ENCODE data around the gene IFT88.

Gene IFT88

GRCh38 chr13:20702530-20702914 is 135.6 kb downstream of the IFT88 start:
- Histone ChIP-seq H2AFZ (ENCODE audit: low read length, unreplicated experiment) (peak overlapping the region; percentile 76), H3K4me3 (ENCODE audit: low read depth, low read length) (peak overlapping the region; percentile 95), H3K27me3 (ENCODE audit: insufficient read depth, low read length) (no peaks in the 10 kb centered on the region), H3K79me2 (ENCODE audit: control insufficient read depth, insufficient read depth, low read length, unreplicated experiment) (no peaks in the 10 kb centered on the region), H3K27ac (ENCODE audit: low read depth, low read length) (no peak overlapping the region), H3K36me3 (ENCODE audit: insufficient read depth, low read length) (no peaks in the 10 kb centered on the region), H3K4me1 (ENCODE audit: control insufficient read depth, insufficient read depth, low read length, unreplicated experiment) (no peaks in the 10 kb centered on the region)

DNA sequence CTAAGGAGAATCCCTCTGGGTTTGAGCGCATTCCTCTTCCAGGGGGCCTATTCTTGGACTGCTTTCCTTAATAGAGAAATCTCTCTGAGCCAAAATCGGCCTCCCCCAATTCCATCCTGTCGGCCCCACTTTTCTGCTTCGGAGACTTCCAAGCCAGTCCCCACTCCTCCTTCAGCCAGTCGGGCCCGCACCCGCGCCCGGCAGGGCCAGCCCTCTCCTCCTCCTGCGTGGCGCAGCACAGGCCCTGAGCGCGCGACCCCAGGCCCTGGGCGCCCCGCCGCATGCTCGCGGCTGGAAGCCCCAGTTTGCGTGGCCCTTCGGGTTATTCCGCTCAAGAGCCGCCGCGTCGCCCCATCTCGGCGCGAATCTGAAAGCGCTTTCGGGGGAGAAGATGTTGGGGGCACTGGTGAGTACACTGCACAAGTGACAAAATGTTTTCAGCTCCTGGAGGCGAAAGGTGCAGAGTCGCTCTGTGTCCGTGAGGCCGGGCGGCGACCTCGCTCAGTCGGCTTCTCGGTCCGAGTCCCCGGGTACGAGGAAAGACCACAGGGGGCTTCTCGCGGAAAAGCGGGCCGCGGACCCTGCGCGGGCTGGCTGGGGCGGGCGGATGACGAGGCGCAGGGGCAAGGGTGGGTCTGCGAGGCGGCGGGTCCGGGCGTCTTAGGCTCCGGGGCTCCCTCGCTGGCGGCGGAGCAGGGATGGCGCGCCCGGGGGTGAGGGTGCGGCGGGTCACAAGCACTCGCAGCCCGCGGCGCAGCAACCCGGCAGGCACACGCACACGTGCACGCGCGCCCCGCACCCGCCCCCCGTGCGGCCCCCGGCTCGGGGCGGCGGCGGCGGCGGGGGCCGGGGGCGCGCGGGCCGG is 136.2 kb downstream of the IFT88 start, which contains the start of gene IL17D:
TSS of gene IL17D (plus strand) at position 785 of the 865 bp plus-strand sequence. CDS start 303 bp downstream, outside the sequence.
- H3K27ac ChIP-seq (ENCODE audit: low read depth, low read length) = no peak within 1 kb of the TSS
- H2AFZ ChIP-seq (ENCODE audit: low read length, unreplicated experiment) = peak within 1 kb of the TSS; percentile 76

GRCh38 chr13:20703780-20704458 is 137.0 kb downstream of the IFT88 start:
- no peaks in the 10 kb centered on the region for H3K79me2 ChIP-seq (ENCODE audit: control insufficient read depth, insufficient read depth, low read length, unreplicated experiment)
- no peak overlapping the region for H3K27ac ChIP-seq (ENCODE audit: low read depth, low read length)
- no peaks in the 10 kb centered on the region for H3K36me3 ChIP-seq (ENCODE audit: insufficient read depth, low read length)
- H3K4me3 ChIP-seq (ENCODE audit: low read depth, low read length) = peak overlapping the region; percentile 74
- peak overlapping the region; percentile 34 for H2AFZ ChIP-seq (ENCODE audit: low read length, unreplicated experiment)
- H3K4me1 ChIP-seq (ENCODE audit: control insufficient read depth, insufficient read depth, low read length, unreplicated experiment) = peaks cover 6% of the 10 kb centered on the region
- H3K27me3 ChIP-seq (ENCODE audit: insufficient read depth, low read length) = no peaks in the 10 kb centered on the region

More for the DNA sequence above, 136.2 kb downstream of the IFT88 start, which contains the start of gene IL17D:
- Histone ChIP-seq H3K4me1 (ENCODE audit: control insufficient read depth, insufficient read depth, low read length, unreplicated experiment) (peaks cover 1% of the 10 kb centered on the region), H3K4me3 (ENCODE audit: low read depth, low read length) (peak within 1 kb of the TSS; percentile 95), H3K27me3 (ENCODE audit: insufficient read depth, low read length) (no peaks in the 10 kb centered on the region), H3K36me3 (ENCODE audit: insufficient read depth, low read length) (no peaks in the 10 kb centered on the region), H3K79me2 (ENCODE audit: control insufficient read depth, insufficient read depth, low read length, unreplicated experiment) (no peaks in the 10 kb centered on the region)

DNA sequence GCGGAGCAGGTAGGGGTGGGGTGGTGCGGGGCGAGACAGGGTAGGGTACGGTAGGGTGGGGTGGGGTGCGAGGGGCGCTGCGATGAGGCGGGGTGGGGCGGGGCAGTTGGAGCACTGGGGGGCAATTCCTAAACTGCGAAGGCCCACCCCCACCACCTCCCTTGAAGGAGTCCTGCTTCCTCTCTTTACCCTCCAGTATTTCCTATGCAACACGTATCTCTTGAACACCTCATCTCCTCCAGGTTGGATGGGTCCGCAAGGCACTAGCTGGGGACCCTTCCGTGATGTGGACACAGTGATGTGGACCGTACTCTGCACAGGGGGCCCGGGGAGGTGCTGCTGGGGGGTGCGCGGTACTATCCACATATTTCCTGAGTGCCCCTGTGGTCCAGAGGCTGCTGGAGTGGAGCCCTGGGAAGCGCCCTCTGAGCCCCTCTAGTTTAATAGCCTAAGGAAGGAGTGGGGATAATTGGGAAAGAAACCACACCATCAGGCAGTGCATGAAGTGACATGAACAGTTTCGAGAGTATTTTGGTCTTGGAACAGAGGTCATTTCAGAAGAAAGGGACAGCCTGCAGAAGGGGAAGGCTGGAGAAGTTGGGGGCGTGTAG is 137.6 kb downstream of the IFT88 start:
- no peaks in the 10 kb centered on the region for H3K79me2 ChIP-seq (ENCODE audit: control insufficient read depth, insufficient read depth, low read length, unreplicated experiment)
- H3K36me3 ChIP-seq (ENCODE audit: insufficient read depth, low read length) = no peaks in the 10 kb centered on the region
- peaks cover 12% of the 10 kb centered on the region for H3K4me1 ChIP-seq (ENCODE audit: control insufficient read depth, insufficient read depth, low read length, unreplicated experiment)
- no peaks in the 10 kb centered on the region for H3K27me3 ChIP-seq (ENCODE audit: insufficient read depth, low read length)
- H3K4me3 ChIP-seq (ENCODE audit: low read depth, low read length) = no peak overlapping the region; the same call in 1 of the 2 replicates
- no peak overlapping the region for H2AFZ ChIP-seq (ENCODE audit: low read length, unreplicated experiment)
- no peak overlapping the region for H3K27ac ChIP-seq (ENCODE audit: low read depth, low read length)

DNA sequence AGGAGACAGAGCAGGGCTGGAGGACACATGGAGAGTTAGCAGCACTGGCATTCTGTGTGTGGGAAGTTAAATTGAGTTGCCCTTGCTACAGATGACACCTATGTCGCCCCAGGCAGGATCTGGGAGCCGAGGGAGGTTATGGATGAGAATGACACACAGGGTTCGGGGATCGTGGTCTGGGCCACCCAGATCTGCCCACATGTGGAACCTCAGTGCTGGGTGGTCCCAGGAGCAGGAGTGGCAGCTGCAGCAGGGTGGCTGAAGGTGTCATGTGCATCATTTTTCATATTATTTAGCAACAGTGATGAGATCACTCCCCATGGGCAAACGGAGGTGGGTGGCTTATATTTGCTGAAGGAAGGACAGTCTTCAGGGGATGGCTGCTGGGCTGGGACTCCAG is 139.7 kb downstream of the IFT88 start:
- Histone ChIP-seq H3K27me3 (ENCODE audit: insufficient read depth, low read length) (no peaks in the 10 kb centered on the region), H3K27ac (ENCODE audit: low read depth, low read length) (no peak overlapping the region)

DNA sequence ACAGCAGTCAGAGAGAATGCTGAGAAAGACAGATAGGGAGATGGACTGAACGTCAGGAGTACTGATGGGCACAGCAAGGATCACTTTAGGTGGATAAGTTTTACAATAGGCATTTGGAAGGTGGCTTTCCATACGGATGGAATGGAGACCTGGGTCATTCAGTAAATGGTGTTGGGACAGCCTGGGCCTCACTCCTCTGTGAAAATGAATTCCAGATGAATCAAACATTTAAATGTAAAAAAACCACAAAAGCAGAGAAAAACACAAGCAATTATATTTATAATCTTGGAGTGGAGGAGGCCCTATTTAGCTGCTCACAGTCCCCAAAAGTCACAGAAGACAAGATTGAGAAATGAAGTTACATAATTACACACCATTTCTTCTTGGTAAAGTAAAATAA is 141.3 kb downstream of the IFT88 start:
- H3K4me3 ChIP-seq (ENCODE audit: low read depth, low read length) = no peak overlapping the region
- H3K27ac ChIP-seq (ENCODE audit: low read depth, low read length) = peak overlapping the region; percentile 77
- no peaks in the 10 kb centered on the region for H3K36me3 ChIP-seq (ENCODE audit: insufficient read depth, low read length)
- no peaks in the 10 kb centered on the region for H3K27me3 ChIP-seq (ENCODE audit: insufficient read depth, low read length)
- no peaks in the 10 kb centered on the region for H3K79me2 ChIP-seq (ENCODE audit: control insufficient read depth, insufficient read depth, low read length, unreplicated experiment)
- H2AFZ ChIP-seq (ENCODE audit: low read length, unreplicated experiment) = no peak overlapping the region
- H3K4me1 ChIP-seq (ENCODE audit: control insufficient read depth, insufficient read depth, low read length, unreplicated experiment) = peaks cover 27% of the 10 kb centered on the region

More for the DNA sequence above, 139.7 kb downstream of the IFT88 start:
- Histone ChIP-seq H2AFZ (ENCODE audit: low read length, unreplicated experiment) (no peak overlapping the region), H3K36me3 (ENCODE audit: insufficient read depth, low read length) (no peaks in the 10 kb centered on the region), H3K79me2 (ENCODE audit: control insufficient read depth, insufficient read depth, low read length, unreplicated experiment) (no peaks in the 10 kb centered on the region), H3K4me3 (ENCODE audit: low read depth, low read length) (no peak overlapping the region), H3K4me1 (ENCODE audit: control insufficient read depth, insufficient read depth, low read length, unreplicated experiment) (peaks cover 23% of the 10 kb centered on the region)

DNA sequence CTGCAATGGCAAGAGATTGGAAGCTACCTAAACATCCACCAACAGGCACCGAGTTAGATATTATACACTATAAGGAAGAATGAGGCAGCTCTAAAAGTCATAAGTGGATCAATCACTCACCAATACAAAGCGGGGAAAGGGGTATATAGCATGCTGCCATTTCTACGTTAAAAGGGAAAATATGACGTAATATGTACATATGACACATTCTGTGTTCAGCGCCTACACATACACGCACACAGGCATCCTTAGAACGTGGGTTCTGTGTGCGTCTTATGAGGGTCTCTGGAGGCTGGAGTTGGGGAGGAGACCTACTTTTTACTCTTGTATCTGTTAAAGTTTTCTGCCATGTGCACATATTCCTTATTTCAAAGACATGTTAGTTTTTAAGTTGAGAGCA is 142.4 kb downstream of the IFT88 start:
- H3K4me3 ChIP-seq (ENCODE audit: low read depth, low read length) = peak overlapping the region; percentile 23; the same call in 1 of the 2 replicates
- H3K27me3 ChIP-seq (ENCODE audit: insufficient read depth, low read length) = no peaks in the 10 kb centered on the region
- H2AFZ ChIP-seq (ENCODE audit: low read length, unreplicated experiment) = peak overlapping the region; percentile 83
- H3K4me1 ChIP-seq (ENCODE audit: control insufficient read depth, insufficient read depth, low read length, unreplicated experiment) = peaks cover 39% of the 10 kb centered on the region
- H3K36me3 ChIP-seq (ENCODE audit: insufficient read depth, low read length) = no peaks in the 10 kb centered on the region
- H3K79me2 ChIP-seq (ENCODE audit: control insufficient read depth, insufficient read depth, low read length, unreplicated experiment) = no peaks in the 10 kb centered on the region
- peak overlapping the region; percentile 92 for H3K27ac ChIP-seq (ENCODE audit: low read depth, low read length)

- no peaks in the 10 kb centered on the region for H3K36me3 ChIP-seq (ENCODE audit: insufficient read depth, low read length)
- no peaks in the 10 kb centered on the region for H3K79me2 ChIP-seq (ENCODE audit: control insufficient read depth, insufficient read depth, low read length, unreplicated experiment)
- H2AFZ ChIP-seq (ENCODE audit: low read length, unreplicated experiment) = peak overlapping the region; percentile 50
- H3K27me3 ChIP-seq (ENCODE audit: insufficient read depth, low read length) = no peaks in the 10 kb centered on the region
- peak overlapping the region; percentile 92 for H3K27ac ChIP-seq (ENCODE audit: low read depth, low read length)
- H3K4me1 ChIP-seq (ENCODE audit: control insufficient read depth, insufficient read depth, low read length, unreplicated experiment) = peaks cover 43% of the 10 kb centered on the region
- 0 out of 2 replicates have a peak overlapping the region, but pooled peaks have one; percentile 23 for H3K4me3 ChIP-seq (ENCODE audit: low read depth, low read length)
These were observed 142.8 kb downstream of the IFT88 start for GRCh38 chr13:20709782-20710181.

- Histone ChIP-seq H3K36me3 (ENCODE audit: insufficient read depth, low read length) (no peaks in the 10 kb centered on the region), H2AFZ (ENCODE audit: low read length, unreplicated experiment) (no peak overlapping the region), H3K27me3 (ENCODE audit: insufficient read depth, low read length) (no peaks in the 10 kb centered on the region), H3K4me3 (ENCODE audit: low read depth, low read length) (no peak overlapping the region), H3K4me1 (ENCODE audit: control insufficient read depth, insufficient read depth, low read length, unreplicated experiment) (peaks cover 50% of the 10 kb centered on the region), H3K27ac (ENCODE audit: low read depth, low read length) (no peak overlapping the region), H3K79me2 (ENCODE audit: control insufficient read depth, insufficient read depth, low read length, unreplicated experiment) (no peaks in the 10 kb centered on the region)
These were observed 144.5 kb downstream of the IFT88 start for GRCh38 chr13:20711301-20712044.

DNA sequence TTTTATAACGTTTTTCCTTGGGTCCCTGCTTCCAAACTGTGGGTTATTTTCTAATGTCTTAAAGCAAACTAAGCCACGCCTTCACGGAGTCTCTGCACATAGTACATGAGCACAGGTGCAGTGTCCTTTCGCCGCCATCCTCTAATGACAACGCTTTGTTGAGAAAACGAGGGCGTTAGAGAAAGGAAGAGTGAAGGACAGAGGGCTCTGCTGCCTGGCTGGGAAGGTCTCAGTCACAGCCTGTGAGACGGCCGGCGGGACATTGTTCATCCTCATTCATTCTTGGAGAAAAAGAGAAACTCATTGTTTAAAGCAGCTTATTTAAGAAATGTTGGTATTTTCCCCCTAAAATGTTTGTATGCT is 146.0 kb downstream of the IFT88 start:
- Histone ChIP-seq H3K79me2 (ENCODE audit: control insufficient read depth, insufficient read depth, low read length, unreplicated experiment) (no peaks in the 10 kb centered on the region), H3K36me3 (ENCODE audit: insufficient read depth, low read length) (no peaks in the 10 kb centered on the region), H3K27me3 (ENCODE audit: insufficient read depth, low read length) (no peaks in the 10 kb centered on the region), H3K27ac (ENCODE audit: low read depth, low read length) (peak overlapping the region; percentile 87), H3K4me3 (ENCODE audit: low read depth, low read length) (peak overlapping the region; percentile 58), H2AFZ (ENCODE audit: low read length, unreplicated experiment) (peak overlapping the region; percentile 74), H3K4me1 (ENCODE audit: control insufficient read depth, insufficient read depth, low read length, unreplicated experiment) (peaks cover 50% of the 10 kb centered on the region)
